KMS-11 (cell line): ENCODE measurements around the gene PLXDC1.

ENCODE experiments used
- H2AFZ ChIP-seq: fragments of 200-600 bp; sonication (generic); 2 replicates; pipeline ENCODE4 v1.6.1; 2016; ENCODE audit warnings: antibody characterized with exemption, mixed run types, low read depth
- H3K27ac ChIP-seq: fragments of 200-600 bp; sonication (generic); 2 replicates; pipeline ENCODE4 v1.6.1; 2016; ENCODE audit warnings: mild to moderate bottlenecking, mixed run types
- H3K27me3 ChIP-seq: fragments of 200-600 bp; sonication (generic); 2 replicates; pipeline ENCODE4 v1.6.1; 2017; ENCODE audit warnings: mild to moderate bottlenecking, low read depth, mixed run types, moderate library complexity; ENCODE audit not compliant: insufficient read depth
- H3K36me3 ChIP-seq: fragments of 200-600 bp; sonication (generic); 2 replicates; pipeline ENCODE4 v1.6.1; 2017; ENCODE audit warnings: mild to moderate bottlenecking, mixed run types; ENCODE audit not compliant: insufficient read depth
- H3K4me1 ChIP-seq: fragments of 200-600 bp; sonication (generic); 2 replicates; pipeline ENCODE4 v1.6.1; 2016; ENCODE audit warnings: mild to moderate bottlenecking, low read depth, mixed run types; ENCODE audit not compliant: poor library complexity, severe bottlenecking
- H3K4me2 ChIP-seq: fragments of 200-600 bp; sonication (generic); 2 replicates; pipeline ENCODE4 v1.7.0; 2016; ENCODE audit warnings: mild to moderate bottlenecking, mixed run types
- H3K4me3 ChIP-seq: fragments of 200-600 bp; sonication (generic); IDR thresholded peaks from 2 replicates; pipeline ENCODE4 v1.6.1; 2017; ENCODE audit warnings: low read depth, low read length, mixed read lengths; ENCODE audit not compliant: insufficient read depth
- H3K79me2 ChIP-seq: fragments of 200-600 bp; sonication (generic); 2 replicates; pipeline ENCODE4 v1.6.1; 2016; ENCODE audit warnings: low read depth, mixed run types; ENCODE audit not compliant: insufficient read depth
- H3K9ac ChIP-seq: fragments of 200-600 bp; sonication (generic); 2 replicates; pipeline ENCODE4 v1.6.1; 2016; ENCODE audit warnings: mild to moderate bottlenecking, mixed run types
- H4K20me1 ChIP-seq: fragments of 200-600 bp; sonication (generic); 2 replicates; pipeline ENCODE4 v1.6.1; 2016; ENCODE audit warnings: mild to moderate bottlenecking, mixed run types; ENCODE audit not compliant: insufficient read depth
- CTCF ChIP-seq: fragments of 200-600 bp; sonication (generic); conservative IDR thresholded peaks from 2 replicates; pipeline ENCODE4 v1.6.1; 2017; ENCODE audit warnings: low read depth, mild to moderate bottlenecking, antibody characterized with exemption, low read length, moderate library complexity, mixed read lengths

Gene PLXDC1

GRCh38 chr17:39080421-39081078 lies 70.9 kb downstream of the PLXDC1 start:
- Histone ChIP-seq H3K27me3 (no peaks in the 10 kb centered on the region), H4K20me1 (no peaks in the 10 kb centered on the region), H3K79me2 (no peaks in the 10 kb centered on the region), H3K4me3 (no peak overlapping the region), H3K4me2 (no peak overlapping the region), H2AFZ (peak overlapping the region; percentile 42; the same call in 1 of the 2 replicates), H3K27ac (no peak overlapping the region), H3K36me3 (no peaks in the 10 kb centered on the region), H3K9ac (no peak overlapping the region), H3K4me1 (peaks cover 9% of the 10 kb centered on the region)
- TF ChIP-seq CTCF, result no peak

- no peaks in the 10 kb centered on the region for H4K20me1 ChIP-seq
- no peak overlapping the region for H2AFZ ChIP-seq
- no peak overlapping the region for H3K27ac ChIP-seq
- no peak overlapping the region for H3K4me2 ChIP-seq
- peaks cover 9% of the 10 kb centered on the region for H3K4me1 ChIP-seq
- no peak overlapping the region for H3K9ac ChIP-seq
- H3K27me3 ChIP-seq, result no peaks in the 10 kb centered on the region
- H3K79me2 ChIP-seq, result no peaks in the 10 kb centered on the region
- TF ChIP-seq CTCF, result no peak
- H3K4me3 ChIP-seq, result no peak overlapping the region
- no peaks in the 10 kb centered on the region for H3K36me3 ChIP-seq
Observed at GRCh38 chr17:39079836-39080235, 71.6 kb downstream of the PLXDC1 start.

- Histone ChIP-seq H3K4me2 (no peak overlapping the region), H3K4me1 (peaks cover 9% of the 10 kb centered on the region), H2AFZ (no peak overlapping the region), H3K79me2 (no peaks in the 10 kb centered on the region), H4K20me1 (no peaks in the 10 kb centered on the region), H3K9ac (no peak overlapping the region), H3K27ac (no peak overlapping the region), H3K4me3 (no peak overlapping the region), H3K36me3 (no peaks in the 10 kb centered on the region), H3K27me3 (no peaks in the 10 kb centered on the region)
- TF ChIP-seq CTCF, result no peak
Observed at GRCh38 chr17:39077866-39078265, 73.6 kb downstream of the PLXDC1 start.

- Histone ChIP-seq H3K36me3 (no peaks in the 10 kb centered on the region), H3K27ac (no peak overlapping the region), H3K4me2 (no peak overlapping the region), H3K79me2 (no peaks in the 10 kb centered on the region), H4K20me1 (no peaks in the 10 kb centered on the region), H2AFZ (no peak overlapping the region), H3K4me1 (peaks cover 9% of the 10 kb centered on the region), H3K27me3 (no peaks in the 10 kb centered on the region), H3K4me3 (no peak overlapping the region), H3K9ac (no peak overlapping the region)
- no peak for TF ChIP-seq CTCF
Observed at GRCh38 chr17:39077252-39077651, 74.2 kb downstream of the PLXDC1 start.
